NCI-H446 treated with DMSO at 0.1 percent for 48 hours (cell line): ENCODE data around the gene TUBA3E.
"Not testable (repeated sequence)": the region's sequence is repeated elsewhere in the genome, so short reads cannot be mapped to it uniquely, and the experiment has no call there.

Experiments used
- DNase-seq: peaks from one replicate; lab custom pipeline; 2025; lab: John Stamatoyannopoulos, UW

Gene TUBA3E

DNA sequence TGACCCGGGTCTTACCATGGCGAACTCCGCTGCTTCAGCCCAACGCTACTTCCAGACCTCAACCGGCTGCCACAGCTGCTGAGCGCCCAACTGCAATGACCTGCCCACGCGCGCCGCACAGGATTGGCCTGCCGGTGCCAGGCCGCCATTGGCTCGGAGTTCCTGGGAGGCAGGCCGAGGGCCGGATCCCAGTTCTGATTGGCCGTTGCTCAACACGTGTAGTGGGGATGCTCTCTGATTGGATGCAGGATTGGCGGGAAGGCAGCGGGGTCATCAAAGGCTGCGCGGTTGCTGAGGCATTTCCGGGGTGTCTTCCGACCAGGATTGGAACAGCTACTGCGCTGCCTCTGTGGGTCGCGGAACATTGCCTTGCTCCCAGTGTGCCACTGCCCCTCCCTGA lies at the start of gene TUBA3E:
Gene TUBA3E, minus strand, starts transcription at position 97 of the 400 bp plus-strand sequence. Its CDS starts 79 bp downstream, at position 18.
- DNase-seq: no peak

DNA sequence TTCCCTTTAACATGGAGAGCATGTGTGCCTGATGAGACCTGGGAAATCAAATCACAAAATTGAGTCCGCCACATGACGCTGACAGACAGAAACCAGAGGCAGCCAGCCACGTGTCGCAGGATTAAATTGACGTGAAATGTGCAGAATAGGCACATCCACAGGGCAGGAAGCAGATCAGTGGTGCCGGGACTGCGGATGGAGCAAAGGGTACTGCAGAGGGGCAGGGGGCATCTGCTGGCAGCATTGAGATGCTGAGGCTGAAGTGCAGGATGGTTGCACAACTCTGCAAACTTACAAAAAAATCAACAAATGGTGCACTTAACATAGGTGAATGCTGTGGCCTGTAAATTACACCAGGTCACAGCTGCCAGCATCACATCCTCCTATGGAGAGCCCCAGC lies 48.2 kb upstream of the TUBA3E start:
- DNase-seq: no peak

DNA sequence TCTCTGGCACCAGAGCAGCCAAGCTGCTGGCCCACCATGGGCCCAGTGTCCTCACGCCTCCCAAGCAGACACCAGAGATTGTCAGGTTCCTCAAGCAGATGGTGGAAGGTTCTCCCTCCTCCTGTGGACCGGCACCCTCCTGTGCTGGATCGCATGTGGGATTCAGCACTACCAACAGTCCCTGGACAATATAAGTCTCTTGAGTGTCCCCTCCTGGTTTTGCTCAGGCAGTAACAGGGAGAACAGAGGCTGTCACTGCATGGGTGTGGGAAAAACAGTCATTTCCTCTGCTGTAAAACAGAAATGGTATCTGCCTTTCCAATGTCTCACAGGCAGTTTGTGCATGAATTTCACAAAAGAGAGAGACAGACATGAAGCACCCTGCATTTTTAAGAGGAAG lies 47.7 kb upstream of the TUBA3E start:
- no peak for DNase-seq

DNA sequence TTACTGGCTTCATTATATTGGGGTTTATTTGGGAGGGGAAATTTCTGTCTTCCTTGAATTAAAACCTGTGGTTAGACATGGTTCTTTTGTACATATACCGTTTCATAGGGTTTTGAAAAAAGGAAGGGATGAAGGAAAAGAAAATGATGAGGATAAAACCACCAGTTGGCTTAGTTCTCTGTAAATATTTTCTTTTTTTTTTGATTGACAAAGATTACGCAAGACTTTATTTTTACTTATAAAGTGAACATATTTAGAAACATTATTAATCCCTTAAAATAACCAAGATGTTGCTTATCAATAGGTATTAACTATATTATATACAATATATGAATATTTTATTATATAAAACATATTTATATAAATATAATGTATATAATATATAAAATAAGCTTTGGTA lies 45.1 kb upstream of the TUBA3E start:
- no peak for DNase-seq

GRCh38 chr2:130241041-130241707 lies 42.9 kb upstream of the TUBA3E start:
- DNase-seq: no peak

DNA sequence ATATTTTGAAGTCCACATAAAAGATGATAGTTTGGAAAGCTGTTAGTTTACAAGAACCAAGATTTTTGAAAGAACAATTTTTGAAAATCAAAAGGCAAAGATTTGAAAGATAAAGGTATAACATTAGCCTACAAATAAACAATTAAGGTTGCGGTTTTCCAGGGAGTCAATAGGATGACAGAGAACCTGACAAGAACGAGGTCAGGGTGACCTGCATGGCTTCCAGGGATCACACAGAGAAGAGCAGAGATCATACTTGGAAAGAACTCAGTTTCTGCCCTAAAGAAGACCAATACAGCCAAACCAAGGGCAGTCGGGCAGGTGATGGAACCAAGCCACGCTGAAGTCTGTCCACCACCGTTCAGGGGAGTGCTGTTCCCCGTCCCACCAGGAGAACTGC lies 41.3 kb upstream of the TUBA3E start:
- not testable (repeated sequence) for DNase-seq

- DNase-seq: not testable (repeated sequence)
Observed at GRCh38 chr2:130233066-130233465, 34.8 kb upstream of the TUBA3E start.

DNA sequence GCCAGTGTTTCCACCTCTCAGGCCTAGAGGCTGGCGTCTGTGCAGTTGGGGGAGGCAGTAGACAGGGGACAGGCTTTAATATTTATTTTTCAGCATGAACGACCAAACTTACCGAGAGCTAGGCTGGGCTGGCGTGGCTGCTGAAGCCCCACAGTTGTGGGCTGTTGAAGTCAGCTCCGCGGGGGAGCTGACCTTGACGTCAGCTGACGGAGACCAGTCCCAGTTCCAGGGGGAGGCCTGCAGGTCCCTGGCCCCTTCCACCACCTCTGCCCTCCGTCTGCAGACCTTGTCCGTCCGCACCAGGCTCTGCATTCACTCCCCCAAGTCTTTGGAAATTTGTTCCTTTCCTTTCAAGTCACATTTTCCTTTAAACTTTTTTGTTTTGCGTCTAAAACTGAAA lies 33.4 kb upstream of the TUBA3E start:
- no peak for DNase-seq

DNA sequence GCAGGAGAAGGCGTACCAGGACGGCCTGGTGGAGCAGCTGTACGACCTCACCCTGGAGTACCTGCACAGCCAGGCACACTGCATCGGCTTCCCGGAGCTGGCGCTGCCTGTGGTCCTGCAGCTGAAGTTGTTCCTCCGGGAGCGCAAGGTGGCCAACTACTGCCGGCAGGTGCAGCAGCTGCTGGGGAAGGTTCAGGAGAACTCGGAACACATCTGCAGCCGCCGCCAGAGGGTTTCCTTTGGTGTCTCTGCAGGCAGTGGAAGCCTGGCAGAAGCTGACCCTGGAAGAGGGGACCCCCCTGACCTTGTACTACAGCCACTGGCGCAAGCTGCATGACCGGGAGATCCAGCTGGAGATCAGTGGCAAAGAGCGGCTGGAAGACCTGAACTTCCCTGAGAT lies 32.7 kb upstream of the TUBA3E start:
- not testable (repeated sequence) for DNase-seq

DNA sequence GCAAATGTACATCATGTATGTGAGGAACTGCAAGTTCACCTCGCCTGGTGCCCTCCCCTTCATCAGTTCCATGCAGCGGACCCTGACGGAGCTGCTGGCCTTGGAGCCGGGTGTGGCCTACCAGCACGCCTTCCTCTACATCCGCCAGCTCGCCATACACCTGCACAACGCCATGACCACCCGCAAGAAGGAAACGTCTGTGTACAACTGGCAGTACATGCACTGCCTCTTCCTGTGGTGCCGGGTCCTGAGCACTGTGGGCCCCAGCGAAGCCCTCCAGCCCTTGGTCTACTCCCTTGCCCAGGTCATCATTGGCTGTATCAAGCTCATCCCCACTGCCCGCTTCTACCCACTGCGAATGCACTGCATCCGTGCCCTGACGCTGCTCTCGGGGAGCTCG lies 32.1 kb upstream of the TUBA3E start:
- not testable (repeated sequence) for DNase-seq

DNA sequence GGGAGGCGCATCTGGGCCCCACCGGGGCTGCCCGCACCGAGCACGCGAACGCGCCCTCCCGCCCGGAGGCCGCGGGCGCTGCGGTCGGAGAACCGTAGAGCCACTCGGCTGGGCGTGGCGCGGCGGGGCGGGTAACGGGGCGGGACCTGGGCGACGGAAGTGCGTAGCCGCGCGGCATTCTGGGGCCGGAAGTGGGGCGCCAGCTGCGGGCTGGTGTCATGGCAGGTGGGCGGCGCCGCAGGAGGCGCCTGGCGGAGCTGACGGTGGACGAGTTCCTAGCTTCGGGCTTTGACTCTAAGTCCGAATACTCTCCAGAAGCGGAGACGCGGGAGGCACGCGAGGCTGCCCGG lies 30.9 kb upstream of the TUBA3E start:
- not testable (repeated sequence) for DNase-seq

DNA sequence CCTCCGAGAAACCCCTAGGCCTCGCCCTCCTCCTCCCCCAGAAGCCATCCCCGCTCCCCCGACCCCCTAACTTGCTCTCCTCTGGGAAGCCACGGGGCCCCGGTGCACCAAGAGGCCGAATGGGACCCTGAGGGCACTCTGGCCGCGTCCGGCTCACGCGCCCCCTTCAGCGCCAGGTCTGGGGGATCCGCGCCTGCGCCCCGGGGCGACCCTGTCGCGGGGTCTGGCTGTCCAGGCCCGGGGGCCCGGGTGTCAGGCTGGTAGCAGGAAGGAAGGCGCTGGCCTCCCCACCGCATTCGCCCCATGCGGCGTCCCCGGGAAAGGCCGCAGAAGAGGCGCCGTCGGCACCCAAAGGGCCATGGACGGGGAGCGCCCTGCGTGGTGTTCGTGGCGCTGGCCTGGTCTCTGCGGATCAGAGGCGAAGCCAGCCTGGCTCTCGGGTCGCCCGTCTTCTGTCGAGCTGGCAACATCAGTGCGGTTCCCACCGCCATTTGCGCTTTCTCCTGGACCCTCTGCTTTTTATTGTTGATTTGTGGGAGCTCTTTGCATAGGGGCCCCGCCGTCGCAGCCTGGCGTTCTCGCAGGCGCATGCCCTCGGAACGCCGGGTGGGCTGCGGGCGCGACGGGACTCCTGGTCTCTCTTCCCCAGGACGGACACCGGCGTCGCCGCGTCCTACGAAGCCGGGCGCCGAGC lies 30.4 kb upstream of the TUBA3E start:
- not testable (repeated sequence) for DNase-seq

GRCh38 chr2:130228005-130228404 lies 29.8 kb upstream of the TUBA3E start:
- DNase-seq: not testable (repeated sequence)

GRCh38 chr2:130222523-130222922 lies 24.3 kb upstream of the TUBA3E start:
- not testable (repeated sequence) for DNase-seq

GRCh38 chr2:130220505-130220904 lies 22.3 kb upstream of the TUBA3E start:
- DNase-seq: not testable (repeated sequence)

DNA sequence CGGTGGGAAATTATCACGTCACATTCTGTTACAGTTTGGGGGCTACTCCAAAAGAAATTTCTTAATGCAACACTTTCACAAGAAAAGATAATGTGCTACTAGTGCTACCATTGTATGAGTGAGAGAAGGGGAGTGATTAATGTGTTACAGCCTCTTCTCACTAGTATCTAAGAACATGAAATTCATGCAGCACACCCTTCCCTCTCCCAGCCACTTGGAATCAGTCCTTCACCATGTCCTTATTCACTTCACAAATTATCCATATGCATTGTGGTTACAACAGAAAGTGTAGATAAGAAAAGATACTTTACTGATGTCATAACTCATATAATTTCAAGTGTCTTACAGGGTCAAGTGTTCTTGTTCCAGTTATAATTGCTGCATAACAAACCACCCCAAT lies 20.9 kb upstream of the TUBA3E start:
- DNase-seq: not testable (repeated sequence)

- not testable (repeated sequence) for DNase-seq
Observed at GRCh38 chr2:130207051-130207450, 8.8 kb upstream of the TUBA3E start.

DNA sequence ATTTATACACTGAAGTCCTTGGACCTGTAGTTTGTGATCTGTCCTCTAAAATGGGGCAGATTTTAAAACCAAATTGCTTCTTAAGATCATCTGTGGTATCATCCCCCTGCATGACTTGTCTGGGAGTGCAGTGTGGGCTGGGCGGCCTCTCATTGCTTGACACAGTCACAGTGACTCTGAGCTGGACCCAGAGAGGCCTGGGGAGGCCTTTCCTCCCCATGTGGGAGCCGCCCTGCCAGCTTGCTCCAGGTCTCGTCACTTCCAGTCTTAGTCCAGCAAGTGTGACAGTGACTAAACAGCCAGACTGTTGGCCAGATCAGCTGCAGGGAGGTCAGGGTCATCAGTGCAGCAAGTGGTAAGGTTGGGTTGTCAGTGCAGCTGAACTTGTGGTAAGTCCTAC lies 4.9 kb upstream of the TUBA3E start:
- DNase-seq: not testable (repeated sequence)

- not testable (repeated sequence) for DNase-seq
Observed at GRCh38 chr2:130202518-130202917, 4.3 kb upstream of the TUBA3E start.

DNA sequence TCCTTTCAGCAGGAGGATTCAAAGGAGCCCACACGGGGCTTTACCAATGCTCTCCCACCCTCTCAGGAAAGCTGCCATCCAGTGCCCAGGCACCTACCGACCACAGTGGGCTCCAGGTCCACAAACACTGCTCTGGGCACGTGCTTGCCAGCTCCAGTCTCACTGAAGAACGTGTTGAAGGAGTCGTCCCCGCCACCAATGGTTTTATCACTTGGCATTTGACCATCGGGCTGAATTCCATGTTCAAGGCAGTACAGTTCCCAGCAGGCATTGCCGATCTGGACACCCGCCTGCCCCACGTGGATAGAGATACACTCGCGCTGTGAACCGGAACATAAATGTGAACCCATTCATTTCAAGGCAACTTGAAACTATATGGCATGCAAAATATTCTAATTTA lies 2.2 kb downstream of the TUBA3E start:
- not testable (repeated sequence) for DNase-seq

GRCh38 chr2:130195089-130195635 lies 3.1 kb downstream of the TUBA3E start:
- DNase-seq: not testable (repeated sequence)

DNA sequence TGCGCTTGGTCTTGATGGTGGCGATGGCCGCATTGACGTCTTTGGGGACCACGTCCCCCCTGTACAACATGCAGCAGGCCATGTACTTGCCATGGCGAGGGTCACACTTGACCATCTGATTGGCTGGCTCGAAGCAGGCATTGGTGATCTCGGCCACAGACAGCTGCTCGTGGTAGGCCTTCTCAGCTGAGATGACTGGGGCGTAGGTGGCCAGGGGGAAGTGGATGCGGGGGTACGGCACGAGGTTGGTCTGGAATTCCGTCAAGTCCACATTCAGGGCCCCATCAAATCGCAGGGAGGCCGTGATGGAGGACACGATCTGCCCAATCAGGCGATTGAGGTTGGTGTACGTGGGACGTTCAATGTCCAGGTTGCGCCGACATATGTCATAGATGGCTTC lies 4.4 kb downstream of the TUBA3E start:
- DNase-seq: not testable (repeated sequence)

- DNase-seq: not testable (repeated sequence)
Observed at GRCh38 chr2:130192451-130192850, 5.8 kb downstream of the TUBA3E start.
